Renal pelvis (tissue), 4 donors: ENCODE measurements around the gene IQSEC1. TPM values are rescaled to one million over a fixed set of nuclear protein-coding genes. Genes with fewer than 3 reads are reported as not detected.

Source experiments
- DNase-seq: peaks from one replicate; pipeline ENCODE4 v3.0.0-alpha.2; 2013
- polyA plus RNA-seq, 3 donors: library from polyadenylated mRNA; unstranded; fragments of 120-200 nt; gene quantifications; one replicate each; pipeline ENCODE4 v1.2.1, GENCODE V29; 2013; ENCODE audit not compliant: insufficient read length in 3 of 3

Gene IQSEC1
- polyA plus RNA-seq, 3 donors = 33.0 to 40.4 (median 35.6) TPM

- no peak for DNase-seq
Observed at GRCh38 chr3:12969486-12969885, 103.7 kb downstream of the IQSEC1 start.

- no peak for DNase-seq
Observed at GRCh38 chr3:12968541-12968940, 104.7 kb downstream of the IQSEC1 start.

GRCh38 chr3:12967606-12968351 is 105.5 kb downstream of the IQSEC1 start:
- DNase-seq = peak; percentile 86

- DNase-seq = no peak
Observed at GRCh38 chr3:12966847-12967605, 106.2 kb downstream of the IQSEC1 start.

- DNase-seq = no peak
Observed at GRCh38 chr3:12965999-12966846, 107.0 kb downstream of the IQSEC1 start.

GRCh38 chr3:12964711-12965612 is 108.3 kb downstream of the IQSEC1 start:
- no peak for DNase-seq

- no peak for DNase-seq
Observed at GRCh38 chr3:12963922-12964701, 109.1 kb downstream of the IQSEC1 start.

GRCh38 chr3:12963231-12963896 is 109.9 kb downstream of the IQSEC1 start:
- DNase-seq = no peak

GRCh38 chr3:12962292-12962691 is 110.9 kb downstream of the IQSEC1 start:
- DNase-seq = no peak

GRCh38 chr3:12961697-12962036 is 111.6 kb downstream of the IQSEC1 start:
- no peak for DNase-seq

GRCh38 chr3:12961007-12961696 is 112.1 kb downstream of the IQSEC1 start:
- no peak for DNase-seq

- no peak for DNase-seq
Observed at GRCh38 chr3:12960497-12960896, 112.7 kb downstream of the IQSEC1 start.

GRCh38 chr3:12959838-12960378 is 113.3 kb downstream of the IQSEC1 start:
- DNase-seq = no peak

- DNase-seq = no peak
Observed at GRCh38 chr3:12959410-12959809, 113.8 kb downstream of the IQSEC1 start.

GRCh38 chr3:12957824-12958792 is 115.1 kb downstream of the IQSEC1 start:
- DNase-seq = no peak

- no peak for DNase-seq
Observed at GRCh38 chr3:12957339-12957738, 115.9 kb downstream of the IQSEC1 start.

- no peak for DNase-seq
Observed at GRCh38 chr3:12956316-12956660, 116.9 kb downstream of the IQSEC1 start.
